DOHH2 (cell line): Measurements from ENCODE around the gene IGSF10.

Experiments
- H3F3A ChIP-seq: fragments of 200-600 bp; sonication (generic), shearing (Covaris generic); 2 replicates; pipeline ENCODE4 v1.6.0; 2016; ENCODE audit warnings: antibody characterized with exemption, mild to moderate bottlenecking; ENCODE audit not compliant: control insufficient read depth, insufficient read depth
- H3K27ac ChIP-seq: fragments of 200-600 bp; sonication (generic); 2 replicates; pipeline ENCODE4 v1.5.1; 2014; ENCODE audit warnings: low read depth, mild to moderate bottlenecking, low read length, moderate library complexity
- H3K27me3 ChIP-seq: fragments of 200-600 bp; sonication (generic); 2 replicates; pipeline ENCODE4 v1.6.1; 2014; ENCODE audit warnings: mild to moderate bottlenecking, low read length, mixed read lengths; ENCODE audit not compliant: control insufficient read depth
- H3K36me3 ChIP-seq: fragments of 200-600 bp; sonication (generic); 2 replicates; pipeline ENCODE4 v1.6.1; 2014; ENCODE audit warnings: mild to moderate bottlenecking, low read length, moderate library complexity, mixed read lengths; ENCODE audit not compliant: control insufficient read depth
- H3K4me1 ChIP-seq: fragments of 200-600 bp; sonication (generic); 2 replicates; pipeline ENCODE4 v1.6.1; 2014; ENCODE audit warnings: mild to moderate bottlenecking, low read length, mixed read lengths; ENCODE audit not compliant: control insufficient read depth
- H3K4me2 ChIP-seq: fragments of 200-600 bp; sonication (generic); 2 replicates; pipeline ENCODE4 v1.6.0; 2014; ENCODE audit warnings: mild to moderate bottlenecking, low read length, moderate library complexity
- H3K4me3 ChIP-seq: fragments of 200-600 bp; sonication (generic); 2 replicates; pipeline ENCODE4 v1.5.1; 2014; ENCODE audit warnings: mild to moderate bottlenecking, low read length, mixed read lengths
- H3K79me2 ChIP-seq: fragments of 200-600 bp; sonication (generic); 2 replicates; pipeline ENCODE4 v1.6.1; 2014; ENCODE audit warnings: mild to moderate bottlenecking, low read length, mixed read lengths; ENCODE audit not compliant: control insufficient read depth
- H3K9me2 ChIP-seq: fragments of 200-600 bp; sonication (generic); replicated peaks from 2 replicates; pipeline ENCODE4 v1.6.1; 2014; ENCODE audit warnings: mild to moderate bottlenecking, low read length, mixed read lengths; ENCODE audit not compliant: control insufficient read depth
- H3K9me3 ChIP-seq: fragments of 200-600 bp; sonication (generic); 2 replicates; pipeline ENCODE4 v1.6.1; 2014; ENCODE audit warnings: antibody characterized with exemption, low read length, mixed read lengths; ENCODE audit not compliant: control insufficient read depth, insufficient read depth
- H4K20me1 ChIP-seq: fragments of 200-600 bp; sonication (generic); 2 replicates; pipeline ENCODE4 v1.6.0; 2014; ENCODE audit warnings: low read depth, mild to moderate bottlenecking, antibody characterized with exemption, low read length, moderate library complexity; ENCODE audit not compliant: control insufficient read depth, insufficient read depth
- CTCF ChIP-seq: fragments of 200-600 bp; sonication (generic); IDR thresholded peaks from one replicate; pipeline ENCODE4 v1.5.1; 2014; ENCODE audit warnings: antibody characterized with exemption, mild to moderate bottlenecking, low read depth, low read length; ENCODE audit not compliant: poor library complexity, severe bottlenecking
- EZH2phosphoT487 ChIP-seq: fragments of 200-600 bp; sonication (generic); IDR thresholded peaks from 2 replicates; pipeline ENCODE4 v1.6.1; 2017; ENCODE audit warnings: borderline replicate concordance, mild to moderate bottlenecking, antibody characterized with exemption, low read length, moderate library complexity, mixed read lengths

IGSF10 gene

GRCh38 chr3:151425627-151426340, 35.1 kb downstream of the IGSF10 start:
- H3K36me3 ChIP-seq, result no peaks in the 10 kb centered on the region
- peak overlapping the region; percentile 62 for H3K4me2 ChIP-seq
- H3K79me2 ChIP-seq, result no peaks in the 10 kb centered on the region

GRCh38 chr3:151423091-151423490, 37.8 kb downstream of the IGSF10 start:
- Histone ChIP-seq H4K20me1 (no peaks in the 10 kb centered on the region), H3K4me3 (no peak overlapping the region), H3K79me2 (no peaks in the 10 kb centered on the region), H3K9me3 (no peaks in the 10 kb centered on the region), H3K36me3 (no peaks in the 10 kb centered on the region), H3K27ac (no peak overlapping the region), H3K4me2 (no peak overlapping the region), H3K4me1 (peaks cover 28% of the 10 kb centered on the region), H3K27me3 (no peaks in the 10 kb centered on the region), H3F3A (no peaks in the 10 kb centered on the region), H3K9me2 (no peaks in the 10 kb centered on the region)
- TF ChIP-seq CTCF (no peak), EZH2phosphoT487 (no peak)

More at GRCh38 chr3:151425627-151426340, 35.1 kb downstream of the IGSF10 start:
- no peaks in the 10 kb centered on the region for H3K27me3 ChIP-seq
- TF ChIP-seq CTCF (peak; percentile 88), EZH2phosphoT487 (no peak)
- no peaks in the 10 kb centered on the region for H3K9me3 ChIP-seq
- H3F3A ChIP-seq, result no peaks in the 10 kb centered on the region
- no peaks in the 10 kb centered on the region for H3K9me2 ChIP-seq
- H3K27ac ChIP-seq, result peak overlapping the region; percentile 52
- H4K20me1 ChIP-seq, result no peaks in the 10 kb centered on the region
- peaks cover 28% of the 10 kb centered on the region for H3K4me1 ChIP-seq
- H3K4me3 ChIP-seq, result peak overlapping the region; percentile 43

DNA sequence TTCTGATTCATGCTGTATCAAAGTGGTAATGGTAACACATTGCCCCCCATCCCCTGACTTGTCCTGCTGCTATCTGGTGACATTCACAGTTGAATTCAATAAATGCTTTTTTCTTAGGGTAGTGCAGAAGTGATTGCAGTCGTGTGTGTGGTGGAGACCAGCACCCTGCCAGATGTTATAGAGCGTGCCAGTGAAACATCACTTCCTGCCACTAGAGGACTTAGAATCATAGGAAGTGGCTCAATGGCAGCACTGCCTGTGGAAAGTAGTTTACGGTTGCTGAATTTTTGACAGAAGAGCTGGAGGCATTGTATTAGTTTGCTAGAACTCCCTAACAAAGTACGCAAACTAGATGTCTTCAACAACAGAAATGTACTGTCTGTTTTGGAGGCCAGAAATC, 38.9 kb downstream of the IGSF10 start:
- Histone ChIP-seq H3K27me3 (no peaks in the 10 kb centered on the region), H4K20me1 (no peaks in the 10 kb centered on the region), H3K4me1 (peaks cover 27% of the 10 kb centered on the region), H3K4me2 (peak overlapping the region; percentile 29; the same call in 1 of the 2 replicates), H3F3A (no peaks in the 10 kb centered on the region), H3K79me2 (no peaks in the 10 kb centered on the region), H3K9me3 (no peaks in the 10 kb centered on the region), H3K9me2 (no peaks in the 10 kb centered on the region), H3K36me3 (no peaks in the 10 kb centered on the region), H3K4me3 (no peak overlapping the region), H3K27ac (no peak overlapping the region)
- TF ChIP-seq CTCF (peak; percentile 49), EZH2phosphoT487 (no peak)
